CD8-positive, alpha-beta memory T cell (primary cell): ENCODE measurements around the gene SDK1. TPM values are rescaled to one million over a fixed set of nuclear protein-coding genes. Genes with fewer than 3 reads are reported as not detected.

Experiments
- CTCF ChIA-PET: fragments of 350-600 bp; sonication (Branson Sonifier 250); formaldehyde crosslinking; loops from one replicate; lab custom pipeline; 2021; ENCODE audit warnings: antibody characterized with exemption; lab: Charles Lee
- POLR2A ChIA-PET: fragments of 350-600 bp; sonication (Branson Sonifier 250); formaldehyde crosslinking; loops from one replicate; lab custom pipeline; 2021; ENCODE audit warnings: antibody characterized with exemption; lab: Charles Lee
- DNase-seq, 5 donors: peaks; one replicate each; pipeline versions ENCODE4 v3.0.0 to v3.0.0-alpha.2; 2020 to 2022; ENCODE audit warnings: mixed read lengths in 1 of 5
- H3K27ac ChIP-seq: one replicate; pipeline ENCODE4 v1.7.0; 2013; ENCODE audit warnings: low read depth, mild to moderate bottlenecking, low read length, moderate library complexity
- H3K27me3 ChIP-seq: 2 replicates; pipeline ENCODE4 v1.7.0; 2013; ENCODE audit warnings: low read length, mild to moderate bottlenecking; ENCODE audit not compliant: insufficient read depth, poor library complexity, severe bottlenecking
- H3K36me3 ChIP-seq: 2 replicates; pipeline ENCODE4 v1.7.0; 2013; ENCODE audit warnings: mild to moderate bottlenecking, low read length, moderate library complexity; ENCODE audit not compliant: insufficient read depth
- H3K4me1 ChIP-seq: 2 replicates; pipeline ENCODE4 v1.7.0; 2013; ENCODE audit warnings: mild to moderate bottlenecking, low read length, moderate library complexity; ENCODE audit not compliant: insufficient read depth
- H3K4me3 ChIP-seq: 2 replicates; pipeline ENCODE4 v1.7.0; 2013; ENCODE audit warnings: mild to moderate bottlenecking, low read length
- H3K9me3 ChIP-seq: 2 replicates; pipeline ENCODE4 v1.7.0; 2013; ENCODE audit warnings: mild to moderate bottlenecking, low read length
- H3K27ac Mint-ChIP-seq, 8 donors: one replicate each; pipeline ENCODE4 v1.8.0; 2020 to 2021; ENCODE audit warnings: mixed read lengths in 8 of 8, mild to moderate bottlenecking in 6 of 8, inconsistent platforms in 3 of 8, moderate library complexity in 3 of 8
- H3K27me3 Mint-ChIP-seq, 2 donors: one replicate each; pipeline ENCODE4 v1.8.0; 2020 to 2021; ENCODE audit warnings: mixed read lengths in 2 of 2, mild to moderate bottlenecking in 1 of 2, moderate library complexity in 1 of 2
- H3K36me3 Mint-ChIP-seq, 3 donors: one replicate each; pipeline ENCODE4 v1.8.0; 2020 to 2021; ENCODE audit warnings: mixed read lengths in 3 of 3, inconsistent platforms in 1 of 3, mild to moderate bottlenecking in 1 of 3
- H3K4me1 Mint-ChIP-seq, 3 donors: one replicate each; pipeline ENCODE4 v1.8.0; 2020 to 2021; ENCODE audit warnings: mixed read lengths in 3 of 3, inconsistent platforms in 1 of 3, mild to moderate bottlenecking in 1 of 3
- H3K4me3 Mint-ChIP-seq, 7 donors: one replicate each; pipeline ENCODE4 v1.8.0; 2020 to 2021; ENCODE audit warnings: mixed read lengths in 7 of 7, mild to moderate bottlenecking in 6 of 7, moderate library complexity in 4 of 7, inconsistent platforms in 2 of 7
- H3K9me3 Mint-ChIP-seq, 5 donors: one replicate each; pipeline ENCODE4 v1.8.0; 2020 to 2022; ENCODE audit warnings: mixed read lengths in 5 of 5, mild to moderate bottlenecking in 3 of 5, moderate library complexity in 2 of 5, inconsistent platforms in 1 of 5
- polyA plus RNA-seq: library from polyadenylated mRNA; unstranded; fragments of 300-500 nt; fragmentation: Illumina TruSeq; gene quantifications from one replicate; pipeline ENCODE4 v1.2.3, GENCODE V29; 2021
- total RNA-seq, 2 experiments: library from RNA; stranded (reverse); gene quantifications; one replicate each; pipeline ENCODE4 v1.2.3, GENCODE V29; 2021

SDK1 gene
- total and polyA plus RNA-seq, 3 experiments from 2014 or later: 0.04 TPM; not detected in 1

DNA sequence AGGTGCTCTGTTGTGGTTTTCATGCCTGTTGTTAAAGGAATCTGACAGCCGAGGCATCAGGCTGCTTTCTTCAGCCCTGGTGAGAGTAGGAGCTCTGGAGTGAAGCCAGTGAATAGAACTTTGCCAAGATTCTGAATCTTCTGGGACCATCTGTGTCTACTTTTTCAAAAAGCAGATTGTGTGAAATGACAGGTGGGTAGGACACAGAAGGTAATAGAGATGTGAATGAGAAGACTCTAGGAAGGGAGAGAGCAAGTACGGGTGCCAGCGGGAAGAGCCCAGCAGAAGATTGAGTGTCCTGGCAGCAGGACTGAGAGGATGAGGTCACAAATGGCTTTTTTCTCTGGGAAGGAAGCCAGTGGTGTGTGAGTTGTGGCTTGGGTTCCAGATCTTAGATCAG is 429.2 kb downstream of the SDK1 start:
- Histone ChIP-seq H3K4me3 (no peak overlapping the region), H3K36me3 (no peaks in the 10 kb centered on the region), H3K27ac (no peak overlapping the region), H3K27me3 (no peaks in the 10 kb centered on the region), H3K9me3 (no peaks in the 10 kb centered on the region), H3K4me1 (no peaks in the 10 kb centered on the region)
- Mint-ChIP-seq H3K36me3 (no peaks in the 10 kb centered on the region), H3K27ac (no peak overlapping the region), H3K9me3 (peaks cover 0 to 10% (median 0%) of the 10 kb centered on the region in 5 donors), H3K4me1 (no peaks in the 10 kb centered on the region), H3K27me3 (peaks cover 2 to 13% of the 10 kb centered on the region in 2 donors), H3K4me3 (no peak overlapping the region)
- DNase-seq: no peak
- POLR2A ChIA-PET: no interaction called here
- CTCF ChIA-PET: no interaction called here

DNA sequence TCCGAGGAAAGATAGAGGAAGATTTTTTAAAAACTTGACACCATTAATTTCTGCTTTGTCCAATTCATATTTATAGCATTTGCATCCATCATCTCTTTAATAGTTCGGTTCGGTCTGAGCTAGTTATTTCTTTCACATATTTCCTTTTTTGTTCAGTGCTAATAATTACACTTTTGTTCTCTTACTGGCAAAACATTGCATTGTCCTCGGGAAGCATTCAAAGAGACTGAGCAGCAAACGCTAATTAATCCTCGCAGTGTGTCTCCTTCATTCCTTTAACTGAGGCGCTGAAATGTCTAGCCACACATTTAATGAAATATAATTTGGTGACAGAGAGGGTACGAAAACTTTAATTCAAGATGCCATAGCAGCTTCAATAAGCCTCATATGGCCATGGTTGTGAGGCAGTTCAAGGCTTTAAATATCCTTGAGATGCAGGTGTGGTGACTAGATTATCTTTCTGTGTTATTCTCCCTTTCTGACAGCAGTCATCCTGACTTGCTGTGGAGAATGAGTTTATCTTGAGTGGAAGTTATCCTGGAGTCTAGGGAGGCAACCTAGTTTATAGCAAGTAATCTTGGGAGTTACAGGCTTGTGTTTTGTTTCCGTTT is 431.4 kb downstream of the SDK1 start:
- Mint-ChIP-seq H3K27ac (no peak overlapping the region), H3K36me3 (no peaks in the 10 kb centered on the region), H3K4me3 (no peak overlapping the region), H3K4me1 (no peaks in the 10 kb centered on the region), H3K9me3 (peaks cover 0 to 10% (median 0%) of the 10 kb centered on the region in 5 donors), H3K27me3 (peaks cover 2 to 9% of the 10 kb centered on the region in 2 donors)
- no peaks in the 10 kb centered on the region for H3K9me3 ChIP-seq
- H3K36me3 ChIP-seq: no peaks in the 10 kb centered on the region
- no peak overlapping the region for H3K27ac ChIP-seq
- H3K27me3 ChIP-seq: no peaks in the 10 kb centered on the region
- ChIA-PET POLR2A (no interaction called here), CTCF (no interaction called here)
- H3K4me1 ChIP-seq: no peaks in the 10 kb centered on the region
- DNase-seq: no peak
- no peak overlapping the region for H3K4me3 ChIP-seq

DNA sequence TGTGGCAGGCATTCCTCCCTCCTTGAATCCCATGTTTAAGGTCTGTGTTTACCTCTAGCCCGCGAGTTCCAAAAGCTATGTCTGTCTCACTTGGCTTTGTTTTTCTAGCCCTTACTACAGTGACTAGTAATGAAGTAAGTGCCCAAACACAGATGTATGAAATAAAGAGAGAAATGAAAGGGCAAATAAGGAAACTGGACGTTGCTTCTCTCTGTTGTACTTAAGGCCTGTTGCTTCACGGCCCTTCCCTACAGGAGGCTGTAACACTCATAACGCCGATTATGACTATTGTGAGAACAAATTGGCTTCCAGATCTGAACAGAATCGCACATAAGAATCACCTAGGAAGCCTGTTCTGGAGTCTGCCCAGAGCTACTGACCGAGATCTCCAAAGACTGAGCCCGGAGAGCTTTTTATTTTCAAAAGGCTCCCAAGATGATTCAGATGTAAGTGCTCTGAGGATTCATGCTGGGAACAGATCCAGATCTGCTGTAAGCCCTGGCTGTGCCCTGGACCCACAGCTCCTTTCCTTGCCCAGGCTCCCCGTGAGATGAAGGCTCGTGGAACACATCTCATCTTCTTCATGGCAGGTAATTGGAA is 432.6 kb downstream of the SDK1 start:
- ChIA-PET CTCF (no interaction called here), POLR2A (no interaction called here)
- H3K9me3 Mint-ChIP-seq: peaks cover 0 to 10% (median 0%) of the 10 kb centered on the region in 5 donors
- DNase-seq: no peak
- Histone ChIP-seq H3K4me1 (no peaks in the 10 kb centered on the region), H3K4me3 (no peak overlapping the region), H3K27me3 (no peaks in the 10 kb centered on the region), H3K9me3 (no peaks in the 10 kb centered on the region), H3K36me3 (no peaks in the 10 kb centered on the region), H3K27ac (no peak overlapping the region)
- peaks cover 2 to 10% of the 10 kb centered on the region in 2 donors for H3K27me3 Mint-ChIP-seq
- H3K36me3 Mint-ChIP-seq: peaks cover 0 to 2% (median 0%) of the 10 kb centered on the region in 3 donors
- no peak overlapping the region for H3K27ac Mint-ChIP-seq
- no peak overlapping the region for H3K4me3 Mint-ChIP-seq
- no peaks in the 10 kb centered on the region for H3K4me1 Mint-ChIP-seq

DNA sequence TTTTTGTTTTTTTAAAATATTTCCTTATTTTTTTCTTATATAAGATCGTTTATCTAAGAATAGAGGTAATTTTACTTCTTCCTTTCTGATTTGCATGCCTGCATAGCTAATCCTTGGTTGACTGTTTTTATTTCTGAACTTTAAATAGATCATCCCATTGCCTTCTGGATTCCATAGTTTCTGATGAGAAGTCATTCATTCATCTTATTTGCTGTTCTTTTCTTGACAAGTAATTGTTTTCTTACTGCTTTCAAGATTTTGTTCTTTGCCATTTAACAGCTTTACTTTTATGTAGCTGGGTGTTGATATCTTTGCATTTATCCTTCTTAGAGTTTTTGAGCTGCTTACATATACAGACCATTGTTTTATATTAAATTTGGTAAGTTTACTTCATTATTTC is 437.9 kb downstream of the SDK1 start:
- no peaks in the 10 kb centered on the region for H3K4me1 Mint-ChIP-seq

DNA sequence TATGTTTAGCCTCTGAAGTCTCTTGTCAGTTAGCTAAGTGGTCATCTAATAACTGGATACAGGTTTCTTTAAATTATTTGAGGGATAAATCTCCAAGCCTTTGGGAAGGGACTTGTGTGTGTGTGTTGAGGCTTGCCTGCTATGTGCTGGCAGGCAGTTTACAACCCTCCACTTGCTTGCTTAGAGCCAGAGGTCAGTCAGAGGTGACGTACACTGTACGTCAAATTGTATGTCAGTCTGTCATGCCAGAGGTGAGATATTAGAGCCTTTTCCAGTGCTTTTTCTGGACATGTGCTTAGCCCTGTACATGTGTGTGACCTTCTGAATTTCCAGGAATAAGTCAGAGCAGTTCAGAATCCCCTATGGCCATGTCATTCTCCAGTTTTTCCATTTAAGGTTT is 438.9 kb downstream of the SDK1 start:
- no peaks in the 10 kb centered on the region for H3K36me3 ChIP-seq
- POLR2A ChIA-PET: no interaction called here
- no peak overlapping the region for H3K27ac Mint-ChIP-seq
- H3K27me3 Mint-ChIP-seq: peaks cover 6 to 39% of the 10 kb centered on the region in 2 donors
- peaks cover 0 to 2% (median 0%) of the 10 kb centered on the region in 3 donors for H3K36me3 Mint-ChIP-seq
- H3K4me3 ChIP-seq: no peak overlapping the region
- no peaks in the 10 kb centered on the region for H3K4me1 Mint-ChIP-seq
- H3K27ac ChIP-seq: no peak overlapping the region
- no peaks in the 10 kb centered on the region for H3K9me3 ChIP-seq
- peaks cover 5 to 7% (median 6%) of the 10 kb centered on the region in 5 donors for H3K9me3 Mint-ChIP-seq
- no peaks in the 10 kb centered on the region for H3K27me3 ChIP-seq
- DNase-seq: no peak
- no peaks in the 10 kb centered on the region for H3K4me1 ChIP-seq
- CTCF ChIA-PET: no interaction called here
- H3K4me3 Mint-ChIP-seq: no peak overlapping the region

More for the DNA sequence above, 437.9 kb downstream of the SDK1 start:
- no peak for DNase-seq
- Mint-ChIP-seq H3K27ac (no peak overlapping the region), H3K4me3 (no peak overlapping the region), H3K36me3 (peaks cover 0 to 2% (median 0%) of the 10 kb centered on the region in 3 donors), H3K27me3 (peaks cover 3 to 35% of the 10 kb centered on the region in 2 donors), H3K9me3 (peaks cover 5 to 7% (median 6%) of the 10 kb centered on the region in 5 donors)
- Histone ChIP-seq H3K4me1 (no peaks in the 10 kb centered on the region), H3K9me3 (no peaks in the 10 kb centered on the region), H3K4me3 (no peak overlapping the region), H3K27ac (no peak overlapping the region), H3K27me3 (no peaks in the 10 kb centered on the region), H3K36me3 (no peaks in the 10 kb centered on the region)
- ChIA-PET CTCF (no interaction called here), POLR2A (no interaction called here)

DNA sequence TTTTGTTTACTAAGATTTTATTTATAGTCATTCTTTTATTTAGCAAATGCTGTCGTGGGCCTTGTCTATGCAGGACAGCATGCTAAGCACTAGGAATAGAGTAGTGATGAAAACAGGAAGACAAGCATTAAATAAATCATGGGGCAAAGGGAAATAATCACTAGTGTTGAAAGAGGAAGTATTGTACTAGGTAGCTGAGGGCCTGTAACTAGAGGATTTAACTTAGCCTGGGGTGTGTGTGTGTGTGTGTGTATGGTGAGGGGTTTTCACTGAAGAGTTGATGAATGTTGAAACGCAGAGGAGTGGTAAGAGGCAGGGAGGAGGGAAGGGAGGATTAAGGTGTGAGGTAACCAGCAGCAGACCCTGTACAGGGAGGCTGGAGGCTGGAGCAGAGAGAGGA is 446.4 kb downstream of the SDK1 start:
- ChIA-PET POLR2A (no interaction called here), CTCF (no interaction called here)
- H3K27me3 Mint-ChIP-seq: peaks cover 7 to 40% of the 10 kb centered on the region in 2 donors
- no peaks in the 10 kb centered on the region for H3K27me3 ChIP-seq
- peaks cover 0 to 2% (median 0%) of the 10 kb centered on the region in 5 donors for H3K9me3 Mint-ChIP-seq
- H3K4me3 ChIP-seq: no peak overlapping the region
- H3K9me3 ChIP-seq: no peaks in the 10 kb centered on the region
- no peak overlapping the region for H3K27ac ChIP-seq
- H3K4me1 ChIP-seq: no peaks in the 10 kb centered on the region
- no peaks in the 10 kb centered on the region for H3K36me3 ChIP-seq
- no peak for DNase-seq
- H3K4me3 Mint-ChIP-seq: no peak overlapping the region
- no peaks in the 10 kb centered on the region for H3K36me3 Mint-ChIP-seq
- no peaks in the 10 kb centered on the region for H3K4me1 Mint-ChIP-seq
- no peak overlapping the region for H3K27ac Mint-ChIP-seq

DNA sequence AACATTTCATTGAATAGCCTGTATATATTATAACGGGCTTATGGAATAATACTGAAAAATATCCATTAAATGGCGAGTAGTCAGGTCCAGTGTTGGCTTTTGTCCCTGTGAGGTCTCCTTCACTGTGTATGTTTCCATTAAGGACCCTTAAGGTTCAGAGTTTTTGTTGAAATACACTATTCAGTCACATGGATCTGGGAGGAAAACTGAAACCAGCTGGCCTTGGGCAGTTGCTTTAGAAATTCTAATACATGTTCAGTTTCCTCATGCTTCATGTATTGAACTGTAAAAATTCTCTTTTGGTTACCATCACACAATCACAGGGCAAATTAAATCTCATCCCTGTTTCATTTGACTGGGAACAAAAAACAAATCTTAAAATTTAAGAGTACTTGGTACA is 447.3 kb downstream of the SDK1 start:
- Histone ChIP-seq H3K4me1 (no peaks in the 10 kb centered on the region), H3K4me3 (no peak overlapping the region), H3K36me3 (no peaks in the 10 kb centered on the region), H3K27me3 (no peaks in the 10 kb centered on the region), H3K9me3 (no peaks in the 10 kb centered on the region), H3K27ac (no peak overlapping the region)
- ChIA-PET POLR2A (no interaction called here), CTCF (no interaction called here)
- no peak for DNase-seq
- Mint-ChIP-seq H3K4me1 (no peaks in the 10 kb centered on the region), H3K4me3 (no peak overlapping the region), H3K27ac (no peak overlapping the region), H3K36me3 (no peaks in the 10 kb centered on the region), H3K27me3 (peaks cover 7 to 34% of the 10 kb centered on the region in 2 donors), H3K9me3 (peaks cover 0 to 2% (median 0%) of the 10 kb centered on the region in 5 donors)

DNA sequence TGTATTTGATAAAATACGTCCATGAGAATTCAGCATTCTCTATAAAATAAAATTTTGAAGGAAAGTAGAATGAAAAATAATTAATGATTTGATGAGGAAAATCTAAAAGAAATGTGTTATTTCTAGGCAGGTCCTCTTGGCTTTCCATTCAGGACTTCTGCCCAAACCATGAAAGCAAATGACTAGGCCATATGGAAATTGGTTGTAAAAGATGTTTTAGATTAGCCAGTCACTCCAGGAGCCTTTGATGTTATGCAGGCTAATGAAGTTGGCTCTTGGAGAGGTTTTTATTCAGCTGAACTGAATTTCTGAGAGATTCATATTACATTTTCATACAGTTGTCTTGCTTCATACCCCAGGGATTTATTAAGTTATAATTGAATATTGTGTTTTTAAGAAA is 452.8 kb downstream of the SDK1 start:
- H3K36me3 ChIP-seq: no peaks in the 10 kb centered on the region

More for the DNA sequence above, 452.8 kb downstream of the SDK1 start:
- POLR2A ChIA-PET: no interaction called here
- Histone ChIP-seq H3K4me3 (no peak overlapping the region), H3K4me1 (no peaks in the 10 kb centered on the region), H3K27ac (no peak overlapping the region), H3K27me3 (no peaks in the 10 kb centered on the region), H3K9me3 (no peaks in the 10 kb centered on the region)
- no peak overlapping the region for H3K27ac Mint-ChIP-seq
- DNase-seq: no peak
- CTCF ChIA-PET: no interaction called here
- H3K4me1 Mint-ChIP-seq: no peaks in the 10 kb centered on the region
- H3K27me3 Mint-ChIP-seq: peaks cover 0 to 26% of the 10 kb centered on the region in 2 donors
- H3K9me3 Mint-ChIP-seq: peaks cover 0 to 3% (median 0%) of the 10 kb centered on the region in 5 donors
- no peak overlapping the region for H3K4me3 Mint-ChIP-seq
- no peaks in the 10 kb centered on the region for H3K36me3 Mint-ChIP-seq
